NCI-H2196 treated with DMSO at 0.1 percent for 48 hours (cell line): ENCODE measurements around the gene KCNK10.
A peak's percentile ranks its signal among the peaks of the same experiment; 100 is the strongest.

ENCODE experiments used
- DNase-seq: peaks from one replicate; lab custom pipeline; 2025; ENCODE audit not compliant: unreplicated experiment; lab: John Stamatoyannopoulos, UW

KCNK10 gene, protein sequence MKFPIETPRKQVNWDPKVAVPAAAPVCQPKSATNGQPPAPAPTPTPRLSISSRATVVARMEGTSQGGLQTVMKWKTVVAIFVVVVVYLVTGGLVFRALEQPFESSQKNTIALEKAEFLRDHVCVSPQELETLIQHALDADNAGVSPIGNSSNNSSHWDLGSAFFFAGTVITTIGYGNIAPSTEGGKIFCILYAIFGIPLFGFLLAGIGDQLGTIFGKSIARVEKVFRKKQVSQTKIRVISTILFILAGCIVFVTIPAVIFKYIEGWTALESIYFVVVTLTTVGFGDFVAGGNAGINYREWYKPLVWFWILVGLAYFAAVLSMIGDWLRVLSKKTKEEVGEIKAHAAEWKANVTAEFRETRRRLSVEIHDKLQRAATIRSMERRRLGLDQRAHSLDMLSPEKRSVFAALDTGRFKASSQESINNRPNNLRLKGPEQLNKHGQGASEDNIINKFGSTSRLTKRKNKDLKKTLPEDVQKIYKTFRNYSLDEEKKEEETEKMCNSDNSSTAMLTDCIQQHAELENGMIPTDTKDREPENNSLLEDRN

DNA sequence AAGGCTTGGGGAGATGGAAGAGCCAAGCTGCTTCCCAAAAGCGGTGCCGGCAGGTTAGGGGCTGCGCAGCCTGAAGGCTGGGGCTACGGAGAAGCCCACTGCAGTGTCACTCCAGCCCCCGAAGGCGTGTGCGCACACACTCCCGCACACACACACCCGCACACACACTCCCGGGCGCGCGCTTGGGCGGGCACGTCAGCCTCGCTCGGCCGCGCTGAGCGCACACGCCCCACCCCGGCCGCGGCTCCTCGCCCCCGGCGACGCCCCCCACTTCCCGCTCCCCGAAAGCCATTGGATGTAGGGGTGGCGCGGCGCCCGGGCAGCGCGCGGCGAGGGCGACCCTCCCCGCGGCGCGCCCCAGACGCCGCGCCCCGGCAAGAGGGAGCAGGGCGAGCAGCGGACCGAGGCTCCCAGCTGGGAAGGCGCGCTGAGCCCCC, at the start of gene KCNK10:
TSS of gene KCNK10 (minus strand) at position 184 of the 437 bp plus-strand sequence. CDS start 471 bp downstream, outside the sequence.
- DNase-seq, result no peak

DNA sequence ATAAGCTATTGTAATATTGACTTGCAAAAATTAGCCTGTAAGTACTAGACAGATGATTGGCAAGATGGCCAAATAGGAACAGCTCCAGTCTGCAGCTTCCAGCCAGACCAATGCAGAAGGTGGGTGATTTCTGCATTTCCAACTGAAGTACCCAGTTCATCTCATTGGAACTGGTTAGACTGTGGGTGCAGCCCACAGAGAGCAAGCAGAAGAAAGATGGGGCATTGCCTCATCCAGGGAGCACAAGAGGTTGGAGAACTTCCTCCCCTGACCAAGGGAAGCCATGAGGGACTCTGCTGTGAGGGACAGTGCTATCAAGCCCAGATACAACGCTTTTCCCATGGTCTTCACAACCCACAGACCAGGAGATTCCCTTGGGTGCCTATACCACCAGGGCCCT, 46.4 kb upstream of the KCNK10 start:
- DNase-seq, result no peak

DNA sequence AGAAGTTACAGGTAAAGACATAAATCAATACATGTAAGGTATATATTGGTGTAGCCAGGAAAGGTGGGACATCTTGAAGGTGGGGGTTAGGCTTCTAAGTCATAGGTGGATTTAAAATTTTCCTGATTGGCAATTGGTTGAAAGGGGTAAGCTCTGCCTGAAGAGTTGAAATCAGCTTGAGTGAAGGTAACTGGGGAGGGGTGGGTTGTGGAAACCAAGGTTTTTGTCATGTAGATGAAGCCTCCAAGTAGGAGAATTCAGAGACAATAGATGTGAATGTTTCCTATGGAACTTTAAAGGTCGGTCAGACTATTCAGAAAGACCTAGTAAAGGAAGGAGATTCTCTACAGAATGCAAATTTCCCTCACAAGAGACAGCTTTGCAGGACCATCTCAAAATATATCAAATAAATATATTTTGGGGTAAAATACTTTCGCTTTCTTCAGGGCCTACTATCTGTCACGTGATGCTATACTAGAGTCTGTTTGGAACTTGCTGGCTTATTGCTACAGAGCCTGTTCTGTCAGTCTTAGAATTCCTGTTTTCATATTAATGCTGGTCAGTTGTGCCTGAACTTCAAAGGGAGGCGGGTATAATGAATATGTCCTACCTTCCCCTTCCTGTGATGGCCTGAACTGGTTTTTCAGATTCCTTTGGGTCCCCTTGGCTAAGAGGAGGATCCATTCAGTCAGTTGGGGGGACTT, 41.8 kb upstream of the KCNK10 start:
- no peak for DNase-seq

DNA sequence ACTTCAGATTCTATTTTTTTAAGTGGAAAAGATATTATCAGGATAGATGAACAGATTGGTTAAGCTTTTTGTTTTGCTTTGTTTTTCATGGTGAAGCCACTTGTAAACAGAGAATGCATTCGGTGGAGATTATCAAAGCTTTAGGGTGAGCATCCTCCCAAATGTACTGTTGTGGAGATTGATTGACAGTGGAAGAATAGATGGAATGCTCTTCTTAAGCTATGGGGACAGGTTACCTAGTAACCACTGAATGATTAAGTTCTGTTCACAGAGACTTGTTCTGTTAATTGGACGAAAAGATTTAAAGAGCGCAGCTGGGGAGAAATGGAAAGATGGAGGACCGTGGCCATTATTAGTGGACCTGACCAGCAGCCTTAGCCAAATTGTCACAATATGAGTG, 40.6 kb upstream of the KCNK10 start:
- no peak for DNase-seq

DNA sequence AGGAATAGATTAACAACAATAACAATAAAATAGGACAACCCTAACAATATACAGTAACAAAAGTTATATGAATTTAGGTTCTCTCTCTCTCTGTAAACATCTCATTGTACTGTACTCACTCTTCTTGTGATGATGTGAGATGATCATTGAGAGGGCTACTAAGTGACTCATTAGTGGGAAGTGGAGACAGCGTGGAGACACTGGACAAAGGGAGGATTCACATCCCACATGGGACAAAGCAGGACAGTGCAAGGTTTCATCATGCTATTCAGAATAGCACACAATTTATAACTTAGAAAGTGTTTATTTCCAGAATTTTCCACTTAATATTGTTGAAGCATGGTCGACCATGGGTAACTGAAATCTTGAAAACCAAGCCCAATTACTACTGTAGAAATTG, 36.4 kb upstream of the KCNK10 start:
- DNase-seq, result no peak

DNA sequence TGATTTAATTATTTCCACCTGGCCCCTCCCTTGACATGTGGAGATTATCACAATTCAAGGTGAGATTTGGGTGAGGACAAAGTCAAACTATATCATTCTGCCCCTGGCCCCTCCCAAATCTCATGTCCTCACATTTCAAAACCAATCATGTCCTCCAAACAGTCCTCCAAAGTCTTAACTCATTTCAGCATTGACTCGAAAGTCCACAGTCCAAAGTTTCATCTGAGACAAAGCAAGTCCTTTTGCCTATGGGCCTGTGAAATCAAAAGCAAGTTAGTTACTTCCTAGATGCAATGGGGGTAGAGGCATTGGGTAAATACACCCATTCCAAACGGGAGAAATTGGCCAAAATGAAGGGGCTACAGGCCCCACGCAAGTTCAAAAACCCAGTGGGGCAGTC, 31.3 kb upstream of the KCNK10 start:
- no peak for DNase-seq

DNA sequence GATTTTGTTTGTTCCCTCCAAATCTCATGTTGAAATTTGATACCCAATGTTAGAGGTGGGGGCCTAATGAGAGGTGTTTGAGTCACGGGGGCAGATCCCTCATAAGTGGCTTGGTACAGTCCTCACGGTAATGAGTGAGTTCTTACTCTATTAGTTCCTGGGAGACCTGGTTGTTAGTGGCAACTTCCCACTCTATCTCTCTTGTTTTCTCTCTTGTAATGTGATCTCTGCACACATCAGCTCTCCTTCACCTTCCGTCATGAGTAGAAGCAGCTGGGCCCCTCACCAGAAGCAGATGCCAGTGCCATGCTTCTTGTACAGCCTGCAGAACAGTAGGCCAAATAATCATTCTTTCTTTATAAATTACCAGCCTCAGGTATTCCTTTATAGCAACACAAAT, 29.6 kb upstream of the KCNK10 start:
- DNase-seq, result peak; percentile 54

DNA sequence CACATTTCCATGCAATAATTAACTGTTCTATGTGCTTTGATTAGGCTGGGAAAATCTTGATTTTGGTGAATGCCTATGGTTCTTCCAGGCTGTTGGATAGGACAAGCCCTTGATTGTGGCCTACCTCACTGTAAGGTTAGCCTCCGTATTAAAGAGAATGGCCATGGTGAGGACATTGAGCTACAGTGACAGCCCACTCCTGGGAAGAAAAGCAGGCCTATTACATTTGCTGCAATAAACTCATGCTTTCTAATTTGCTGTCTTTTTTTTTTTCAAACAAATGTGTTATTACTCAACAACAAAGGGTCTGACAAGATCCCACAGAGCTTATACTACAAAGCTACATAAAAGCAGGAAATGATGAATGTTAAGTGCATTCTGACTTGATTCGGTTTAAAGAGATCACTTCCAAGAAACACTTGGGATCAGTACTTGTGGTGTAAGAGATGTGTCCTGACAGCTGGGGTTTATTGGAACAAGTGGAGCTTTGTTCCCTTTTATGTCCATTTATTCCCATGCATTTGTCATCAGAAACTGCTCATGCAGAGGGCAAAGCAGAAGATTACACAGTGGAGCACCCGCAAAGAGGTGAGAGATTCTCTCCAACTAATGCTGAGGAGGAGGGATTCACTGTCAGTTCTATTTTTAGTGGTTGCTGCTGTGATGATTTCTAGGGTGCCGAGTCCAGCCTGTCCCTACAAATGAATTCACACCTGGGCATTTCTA, 29.1 kb upstream of the KCNK10 start:
- DNase-seq, result peak; percentile 51

DNA sequence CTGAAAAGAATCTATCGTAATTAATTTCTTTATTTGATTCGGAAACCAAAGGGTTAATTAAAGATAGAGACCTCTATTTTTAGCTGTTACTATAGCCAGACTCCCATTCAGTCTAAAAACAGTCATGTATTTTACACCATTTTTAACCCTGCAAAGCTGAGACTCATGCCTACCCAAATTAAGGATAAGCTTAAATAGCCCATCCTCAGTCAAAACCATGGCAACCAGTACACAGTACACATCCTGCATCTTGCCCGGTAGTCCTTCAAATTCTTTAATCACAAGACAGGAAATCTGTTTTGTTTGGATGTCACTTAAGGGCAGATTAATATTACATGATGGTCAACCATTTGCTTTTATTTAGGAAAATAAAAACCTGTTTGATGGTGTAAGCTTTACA, 25.5 kb upstream of the KCNK10 start:
- DNase-seq, result peak; percentile 26

DNA sequence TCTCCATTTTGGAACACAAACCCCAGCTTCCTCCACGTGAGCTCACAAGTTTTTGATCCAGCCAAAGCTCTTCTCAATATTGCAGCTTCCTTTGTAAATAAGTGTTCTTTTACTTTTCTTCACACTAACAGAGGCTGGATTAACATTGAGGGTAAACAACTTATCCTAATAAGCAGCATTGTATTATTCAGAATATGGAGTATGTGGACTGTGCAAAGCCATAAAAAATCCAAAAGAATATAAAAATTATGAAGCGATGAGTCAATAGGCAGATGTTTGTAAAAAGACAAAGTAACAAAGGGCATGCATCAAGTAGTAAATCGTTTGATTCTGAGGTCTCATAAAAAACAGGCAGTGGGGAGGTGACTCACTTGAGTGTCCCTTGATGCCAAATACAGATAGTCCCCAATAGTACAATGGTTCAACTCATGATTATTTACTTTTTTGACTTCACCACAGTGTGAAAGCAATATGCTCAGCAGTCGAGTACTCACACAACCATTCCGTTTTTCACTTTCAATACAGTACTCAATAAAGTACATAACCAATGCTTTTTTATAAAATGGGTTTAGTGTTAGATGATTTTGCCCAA, 23.1 kb upstream of the KCNK10 start:
- peak; percentile 21 for DNase-seq

DNA sequence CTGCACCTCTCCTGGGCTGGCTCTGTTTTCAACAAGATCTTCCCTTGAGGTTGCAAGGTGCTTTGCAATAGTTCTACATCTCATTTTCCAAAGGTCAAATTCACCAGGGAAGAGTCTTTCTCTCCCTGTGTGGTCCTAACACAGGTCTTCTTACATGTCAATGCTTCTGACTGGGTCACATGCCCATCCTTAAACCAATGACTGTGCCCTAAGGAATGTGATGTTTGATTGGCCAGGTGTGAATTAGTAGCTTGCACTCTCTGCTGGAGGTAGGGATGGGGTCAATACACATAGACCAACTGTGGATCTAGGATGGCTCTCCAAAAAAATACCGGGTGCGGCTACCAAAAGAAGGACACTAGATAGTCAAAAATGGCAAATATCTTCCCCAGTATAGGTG, 19.9 kb upstream of the KCNK10 start:
- DNase-seq, result no peak

DNA sequence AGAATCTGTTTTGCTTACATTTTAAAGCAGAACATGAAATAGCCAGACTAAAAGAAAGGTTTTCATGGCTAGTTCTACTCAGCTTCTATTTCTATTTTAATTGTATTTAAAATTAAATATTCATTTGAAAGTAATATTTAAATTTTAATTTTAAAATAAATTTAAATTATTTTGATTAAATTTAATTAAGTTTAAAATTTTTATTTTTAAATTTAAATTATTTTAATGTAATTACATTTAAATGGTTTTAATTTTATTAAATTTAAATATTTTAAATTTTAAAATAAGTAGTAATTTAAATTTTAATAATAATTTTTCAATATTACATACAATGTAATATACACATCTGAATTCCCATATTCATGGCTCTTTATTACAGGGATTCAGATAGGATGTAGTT, 17.3 kb upstream of the KCNK10 start:
- DNase-seq, result no peak

DNA sequence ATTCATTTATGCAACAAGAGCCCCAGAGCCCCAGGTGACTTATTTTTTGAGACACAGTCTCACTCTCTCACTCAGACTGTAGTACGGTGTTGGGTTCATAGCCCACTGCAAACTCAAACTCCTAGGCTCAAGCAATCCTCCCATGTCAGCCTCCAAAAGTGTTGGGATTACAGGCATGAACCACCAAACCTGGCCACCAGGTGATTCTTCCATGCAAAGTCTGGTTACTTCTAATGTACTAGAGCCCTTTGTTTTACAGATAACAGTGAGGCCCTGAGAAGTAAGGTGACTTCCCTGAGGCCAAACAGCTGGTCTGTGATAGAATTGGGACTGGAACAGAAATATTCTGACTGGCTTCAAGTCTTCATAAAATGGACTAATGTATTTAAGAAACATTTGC, 10.0 kb upstream of the KCNK10 start:
- DNase-seq, result no peak

DNA sequence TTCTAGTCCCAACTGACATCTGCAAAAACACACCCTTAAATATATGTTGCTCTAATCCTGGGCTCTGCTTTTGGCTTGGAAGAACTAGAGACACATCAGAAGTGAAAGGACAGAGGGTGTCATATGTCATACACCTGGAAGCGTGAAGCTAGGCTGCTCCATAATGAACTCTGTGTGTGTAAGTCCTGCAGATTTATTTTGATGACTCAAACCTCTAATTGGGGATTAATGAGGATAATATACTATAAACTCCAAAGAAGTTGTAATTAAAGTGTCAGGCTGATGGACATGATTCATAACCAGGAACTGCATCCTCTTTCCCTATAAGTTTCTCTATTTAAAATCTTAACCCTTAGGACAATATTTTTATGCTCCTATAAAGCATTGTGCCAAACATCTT, 4.4 kb upstream of the KCNK10 start:
- no peak for DNase-seq

DNA sequence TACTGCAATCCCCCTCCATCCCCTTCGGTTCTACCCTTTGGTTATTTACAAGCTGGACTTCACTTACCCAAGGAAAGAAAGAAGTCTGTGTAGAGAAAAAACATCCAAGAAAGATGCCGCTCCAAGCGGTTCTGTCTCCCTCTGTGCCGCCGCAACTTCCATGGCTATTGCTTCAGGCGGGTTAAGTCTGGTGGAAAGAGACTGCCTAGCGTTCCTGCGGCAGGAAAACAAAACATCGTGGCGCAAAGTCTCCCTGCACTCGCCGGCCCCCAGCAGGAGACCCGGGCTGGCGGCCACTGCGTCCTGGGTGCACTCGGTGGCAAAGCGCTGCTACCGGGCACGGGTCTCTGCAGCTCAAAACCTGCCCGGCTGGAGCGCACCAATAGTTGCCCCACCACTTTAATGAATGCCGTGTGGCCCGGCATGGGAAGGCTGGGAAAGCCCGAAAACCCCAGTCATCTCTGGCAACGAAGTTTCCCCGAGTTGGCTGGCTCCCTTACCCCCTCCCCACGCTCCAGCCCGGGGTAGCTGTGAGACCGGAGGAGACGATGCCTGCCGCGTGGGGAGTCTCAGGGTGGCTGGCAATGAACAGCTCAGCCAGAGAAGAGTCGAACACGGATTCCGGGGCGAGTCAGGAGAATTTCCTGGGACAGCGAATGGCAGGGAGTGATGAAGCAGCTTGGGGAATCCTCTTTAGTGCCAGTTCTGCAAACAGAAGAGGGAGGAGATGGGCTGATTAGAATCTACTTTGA, 3.5 kb upstream of the KCNK10 start:
- no peak for DNase-seq

DNA sequence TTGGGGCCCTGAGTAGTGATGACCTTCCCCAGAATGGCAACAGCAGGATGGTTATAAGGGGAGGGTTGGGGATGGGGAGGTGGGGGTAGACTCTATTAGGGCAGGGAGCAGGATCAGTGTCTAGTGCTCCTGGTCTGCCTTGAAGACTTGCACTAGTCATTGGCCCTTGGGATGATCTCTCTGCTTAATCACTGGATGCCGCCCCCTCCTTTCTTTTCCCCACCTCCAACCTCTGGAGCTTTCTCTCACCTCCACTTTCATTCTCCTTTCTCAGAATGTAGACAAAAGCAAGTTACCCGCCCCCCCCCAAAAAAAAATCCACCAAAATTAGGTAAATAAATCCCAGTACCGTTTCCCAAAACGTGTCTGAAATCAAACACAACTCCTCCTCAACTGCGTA, 2.8 kb upstream of the KCNK10 start:
- no peak for DNase-seq

DNA sequence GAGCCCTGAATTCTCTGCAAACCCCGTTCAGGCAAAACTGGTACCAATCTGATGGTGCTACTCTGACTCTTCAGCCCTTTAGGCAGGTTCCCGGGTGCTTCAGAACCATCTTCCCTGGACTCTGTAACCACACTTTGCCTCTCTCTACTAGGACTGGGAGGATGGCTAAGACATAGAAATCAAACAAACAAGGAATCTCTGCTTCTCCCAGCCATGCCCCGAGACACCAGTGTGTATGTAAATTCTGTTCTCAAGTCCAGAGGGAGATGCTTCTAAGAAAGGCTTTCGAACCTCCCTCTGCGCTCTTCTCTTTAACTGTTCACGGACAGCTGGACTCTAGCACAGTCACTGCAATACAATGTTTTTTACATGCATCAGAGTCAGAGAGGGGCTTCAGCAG, 1.9 kb upstream of the KCNK10 start:
- no peak for DNase-seq

DNA sequence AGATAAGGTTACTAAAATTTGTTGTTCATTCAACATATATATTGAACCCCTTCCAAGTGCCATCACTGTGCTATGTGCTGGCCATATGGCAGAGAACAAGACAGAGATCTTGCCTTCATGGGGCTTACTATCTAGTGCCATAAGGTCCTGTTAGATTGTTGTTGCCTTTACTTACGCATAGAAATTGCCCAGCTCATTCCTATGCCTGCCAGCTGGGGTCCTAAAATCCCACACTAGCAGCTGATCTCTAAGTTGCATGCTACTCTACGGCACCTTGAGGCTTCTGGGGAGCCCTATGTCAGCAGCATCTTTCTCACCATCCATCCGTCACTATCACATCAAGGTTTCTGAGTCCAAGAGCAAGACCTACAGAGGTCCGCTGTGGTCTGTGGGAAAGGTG, 1.4 kb upstream of the KCNK10 start:
- DNase-seq, result no peak

DNA sequence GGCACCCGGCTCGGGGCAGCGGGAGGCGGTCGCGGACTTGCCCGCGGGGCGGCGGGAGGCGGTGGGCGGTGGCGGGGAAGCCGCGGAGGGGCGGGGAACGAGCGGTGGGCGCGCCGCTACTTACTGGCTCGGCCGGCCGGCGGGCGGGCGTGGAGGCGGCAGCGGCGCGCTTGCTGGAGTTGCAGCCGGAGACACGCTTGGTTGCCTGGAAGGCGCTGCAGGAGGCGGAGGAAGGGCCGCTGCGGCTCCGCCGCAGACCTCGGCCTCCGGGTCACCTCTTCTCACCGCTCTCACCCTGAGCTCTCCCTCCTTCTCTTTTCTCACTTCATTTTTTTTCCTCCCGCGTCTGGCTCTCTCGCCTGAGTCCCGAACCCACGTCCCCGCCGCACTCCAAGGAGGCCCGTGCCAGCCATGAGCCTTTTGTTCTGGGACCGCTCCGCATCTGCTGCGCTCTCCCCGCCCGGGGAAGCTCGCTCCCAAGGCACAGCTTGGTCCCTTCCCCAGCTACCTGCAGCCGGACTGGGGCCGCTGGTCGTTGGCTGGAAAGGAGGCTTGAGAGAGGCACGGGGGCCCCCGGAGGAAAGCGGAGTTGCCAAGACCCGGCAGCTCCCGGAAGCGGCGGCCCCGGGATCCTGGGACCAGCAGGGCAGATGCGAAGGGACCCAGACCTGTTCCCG, 592 bp upstream of the KCNK10 start:
- DNase-seq, result peak; percentile 6

DNA sequence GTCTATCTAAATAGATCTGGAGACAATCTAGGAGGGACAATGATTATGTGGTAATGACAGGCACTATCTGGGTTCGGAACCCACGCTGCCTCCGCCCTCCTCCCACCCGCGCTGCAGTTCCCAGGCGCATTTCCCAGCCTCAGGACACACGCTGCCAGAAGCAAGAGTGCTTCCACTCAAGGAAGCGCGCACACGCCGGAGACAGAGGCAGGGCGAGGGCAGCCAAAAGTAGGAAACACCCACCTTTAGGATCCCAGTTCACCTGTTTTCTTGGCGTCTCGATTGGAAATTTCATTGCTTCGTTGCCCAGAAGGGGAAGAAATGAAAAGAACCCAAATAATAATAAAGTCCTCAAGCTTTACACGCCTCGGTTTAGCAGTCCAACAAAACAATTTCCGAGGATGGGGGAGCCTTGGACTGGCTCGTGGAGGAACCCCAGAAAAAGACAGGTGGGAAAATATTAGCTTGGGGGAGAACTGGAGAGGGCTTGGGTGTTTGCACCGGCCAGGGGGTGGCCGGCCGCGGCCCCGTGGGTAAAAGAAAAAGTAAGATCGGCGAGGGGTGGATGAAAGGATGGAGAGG, 474 bp downstream of the KCNK10 start:
- no peak for DNase-seq
